ENCODE results near the gene PLCB3.
A peak's percentile ranks its signal among the peaks of the same experiment; 100 is the strongest.

- no peak for TF ChIP-seq CTCF (IDR thresholded peaks at IDR 0.05)
- TF ChIP-seq POLR2A (IDR thresholded peaks at IDR 0.05), result peak; percentile 38 to 63
These were observed 17.3 kb upstream of the PLCB3 start, which contains the start of gene VEGFB for GRCh38 chr11:64233913-64234586.
